GM08714 (cell line): Measurements from ENCODE around the gene ZNF423.

Experiments used
- H3K4me3 ChIP-seq: fragments of 200-500 bp; sonication (Bioruptor generic); 2 replicates; pipeline ENCODE4 v1.5.1; 2014; ENCODE audit warnings: mild to moderate bottlenecking, low read length, inconsistent platforms
- ZNF274 ChIP-seq: IDR thresholded peaks from 2 replicates; pipeline ENCODE4 v1.6.1; 2012; ENCODE audit warnings: mild to moderate bottlenecking, low read depth, low read length

Gene ZNF423

DNA sequence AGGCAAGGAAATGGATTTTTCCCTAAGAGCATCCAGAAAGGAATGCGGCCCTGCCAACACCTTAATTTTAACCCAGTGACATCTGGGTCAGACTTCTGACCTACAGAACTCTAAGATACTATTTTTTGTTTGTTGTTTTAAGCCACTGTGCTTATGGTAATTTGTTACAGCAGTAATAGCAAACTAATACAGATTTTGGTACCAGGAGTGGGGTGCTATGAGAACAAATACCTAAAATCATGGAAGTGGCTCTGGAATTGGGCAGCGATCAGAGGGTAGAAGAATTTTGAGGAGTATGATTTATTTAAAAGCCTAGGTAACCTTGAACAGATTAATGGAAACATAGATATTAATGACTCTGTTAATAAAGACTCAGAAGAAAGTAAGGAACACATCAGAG, 208.2 kb downstream of the ZNF423 start:
- TF ChIP-seq ZNF274, result no peak
- no peak overlapping the region for H3K4me3 ChIP-seq

- no peak for TF ChIP-seq ZNF274
- H3K4me3 ChIP-seq, result no peak overlapping the region
These were observed 210.6 kb downstream of the ZNF423 start for GRCh38 chr16:49645263-49645662.

DNA sequence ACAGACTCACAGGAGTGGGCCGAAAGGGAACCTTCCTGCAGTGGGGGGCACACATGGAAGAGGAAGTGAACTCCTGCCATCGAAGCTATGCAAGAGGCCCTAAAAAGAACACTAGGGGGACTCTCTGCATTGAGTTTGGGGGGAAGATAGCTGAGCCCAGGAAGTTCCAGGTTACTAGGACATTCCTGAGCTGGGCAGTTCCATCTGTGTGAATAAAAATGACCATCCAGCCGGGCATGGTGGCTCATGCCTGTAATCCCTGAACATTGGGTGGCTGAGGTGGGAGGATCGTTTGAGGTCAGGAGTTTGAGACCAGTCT, 211.8 kb downstream of the ZNF423 start:
- H3K4me3 ChIP-seq, result no peak overlapping the region
- no peak for TF ChIP-seq ZNF274

DNA sequence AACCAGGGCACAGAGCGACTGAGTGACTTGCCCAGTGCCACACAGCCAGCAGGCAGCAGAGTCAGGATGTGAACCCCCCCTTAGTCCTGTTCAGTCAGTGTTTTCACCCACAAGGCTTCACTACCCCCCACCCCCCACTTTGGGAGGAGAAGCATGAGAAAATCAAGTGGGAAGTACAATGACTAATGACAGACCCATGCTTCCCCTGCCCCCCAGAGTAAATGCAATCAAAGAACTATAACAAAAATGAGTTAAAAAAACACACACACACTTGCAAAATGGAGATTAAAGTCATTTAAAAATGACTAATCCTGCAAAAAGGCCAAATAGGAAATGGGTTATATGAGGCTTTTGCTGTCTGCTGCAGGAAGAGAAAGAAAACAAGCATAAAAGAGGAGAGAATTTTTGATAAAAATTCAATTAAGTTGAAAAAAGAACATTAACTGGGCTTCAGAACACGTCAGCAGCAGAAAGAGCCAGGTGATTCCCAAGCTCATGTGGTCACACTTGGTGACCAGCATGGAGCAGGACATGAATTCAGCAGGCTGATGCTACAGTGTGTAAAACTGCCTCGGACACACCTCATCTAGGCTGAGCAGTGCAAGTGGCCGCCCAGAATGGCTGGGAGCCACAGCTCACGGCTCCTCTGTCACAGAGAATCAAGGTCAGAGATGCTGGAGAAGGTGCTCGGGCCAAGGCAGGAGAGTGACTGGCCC, 212.3 kb downstream of the ZNF423 start:
- H3K4me3 ChIP-seq, result no peak overlapping the region
- TF ChIP-seq ZNF274, result no peak

DNA sequence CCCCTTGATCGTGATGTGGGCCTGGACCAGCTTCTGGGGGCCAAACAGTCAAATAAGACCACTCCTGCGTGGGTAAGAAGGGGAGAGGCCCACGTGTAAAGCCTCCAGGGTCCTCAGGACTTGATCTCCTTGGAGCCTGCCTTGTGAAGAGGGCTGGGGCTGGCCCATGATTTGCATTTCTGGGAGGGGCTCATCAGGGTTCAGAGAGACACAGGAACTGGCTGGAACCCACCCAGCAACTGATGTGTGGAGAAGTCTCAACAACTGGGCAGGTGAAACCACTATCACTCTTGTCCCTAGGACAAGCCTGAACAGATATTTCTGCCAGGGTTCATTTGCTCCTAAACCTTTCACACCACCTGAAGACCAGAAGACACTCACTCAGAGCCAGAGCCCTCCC, 214.7 kb downstream of the ZNF423 start:
- no peak for TF ChIP-seq ZNF274
- H3K4me3 ChIP-seq, result no peak overlapping the region

- H3K4me3 ChIP-seq, result no peak overlapping the region
These were observed 215.3 kb downstream of the ZNF423 start for GRCh38 chr16:49640581-49640980.

DNA sequence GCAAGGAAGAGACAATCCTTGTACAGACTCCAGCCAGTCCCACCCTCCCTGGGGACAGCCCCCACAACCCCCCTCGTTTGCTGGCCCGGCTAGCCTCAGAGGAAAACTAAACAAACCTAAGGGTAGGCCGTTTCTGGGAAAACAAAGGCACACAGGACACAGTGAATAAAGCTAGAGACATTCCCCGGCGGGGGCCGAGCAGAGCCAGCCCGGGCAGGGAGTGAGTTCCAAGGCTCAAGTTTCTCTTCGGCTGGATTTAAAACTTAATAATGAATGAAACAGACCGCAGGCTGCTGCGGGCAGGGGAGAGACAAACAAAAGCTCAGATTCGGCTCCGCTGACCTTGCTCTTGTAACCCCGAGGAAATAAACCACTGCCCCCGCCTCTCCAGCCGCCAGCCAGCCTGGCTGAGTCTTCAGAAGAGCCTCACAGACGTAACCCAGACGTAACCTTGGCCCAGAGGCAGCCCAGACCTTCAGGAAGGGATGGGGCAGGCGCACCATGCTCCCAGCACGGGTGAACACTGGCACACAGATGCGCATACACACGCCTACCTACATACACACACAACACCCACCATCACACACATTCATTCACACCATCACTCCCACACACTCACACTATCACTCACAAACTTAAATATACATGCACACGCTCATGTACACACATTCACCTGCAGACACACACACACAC, 216.0 kb downstream of the ZNF423 start:
- no peak overlapping the region for H3K4me3 ChIP-seq
- no peak for TF ChIP-seq ZNF274

More at GRCh38 chr16:49640581-49640980, 215.3 kb downstream of the ZNF423 start:
- no peak for TF ChIP-seq ZNF274

DNA sequence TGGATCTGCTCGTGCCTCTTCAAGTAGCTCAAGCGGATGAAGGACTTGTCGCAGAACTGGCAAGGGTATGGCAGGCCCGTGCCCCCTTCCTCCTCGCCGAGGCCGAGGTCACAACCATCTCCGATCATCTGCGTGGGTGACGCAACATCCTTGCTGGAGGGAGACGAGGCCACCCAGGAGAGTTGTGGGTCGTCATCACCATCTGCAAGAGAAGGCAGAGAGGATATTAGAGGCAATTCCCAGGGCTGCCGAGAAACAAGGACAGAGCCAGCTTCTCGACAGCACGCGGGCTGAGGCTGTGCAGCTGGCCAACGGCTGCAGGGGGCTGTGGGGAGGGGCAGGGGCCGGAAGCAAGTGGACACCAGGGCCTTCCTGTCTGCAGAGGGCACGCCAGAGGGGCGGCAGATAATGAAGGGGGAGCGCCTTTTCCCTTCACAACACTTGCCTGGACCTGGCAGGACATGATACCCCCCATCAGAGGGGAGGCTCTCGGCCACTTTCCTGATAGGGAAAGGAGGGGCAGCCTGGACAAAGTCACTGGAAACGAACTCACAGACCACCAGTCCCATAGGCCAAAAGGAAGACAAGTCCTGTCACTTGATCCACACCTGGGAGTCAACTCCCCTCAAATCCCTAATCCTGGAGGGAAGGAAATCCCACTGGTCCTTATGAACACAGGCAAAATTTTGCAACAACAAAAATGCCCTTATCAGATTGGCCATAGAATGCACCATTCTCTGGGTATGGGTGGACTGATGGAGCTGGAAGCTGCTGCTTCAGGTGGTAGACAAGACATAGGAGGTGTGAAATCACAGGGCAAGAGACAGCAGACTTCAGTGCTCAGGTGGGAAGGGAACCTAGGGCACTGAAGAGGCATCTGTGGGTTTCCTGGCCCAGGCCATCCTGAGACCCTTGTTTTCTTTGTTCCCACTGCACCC, 217.0 kb downstream of the ZNF423 start:
- no peak for TF ChIP-seq ZNF274
- H3K4me3 ChIP-seq, result no peak overlapping the region

GRCh38 chr16:49637933-49638672, 217.8 kb downstream of the ZNF423 start:
- TF ChIP-seq ZNF274, result no peak
- H3K4me3 ChIP-seq, result no peak overlapping the region

GRCh38 chr16:49637511-49637910, 218.4 kb downstream of the ZNF423 start:
- TF ChIP-seq ZNF274, result no peak
- H3K4me3 ChIP-seq, result no peak overlapping the region

GRCh38 chr16:49636608-49637007, 219.3 kb downstream of the ZNF423 start:
- no peak for TF ChIP-seq ZNF274
- no peak overlapping the region for H3K4me3 ChIP-seq

DNA sequence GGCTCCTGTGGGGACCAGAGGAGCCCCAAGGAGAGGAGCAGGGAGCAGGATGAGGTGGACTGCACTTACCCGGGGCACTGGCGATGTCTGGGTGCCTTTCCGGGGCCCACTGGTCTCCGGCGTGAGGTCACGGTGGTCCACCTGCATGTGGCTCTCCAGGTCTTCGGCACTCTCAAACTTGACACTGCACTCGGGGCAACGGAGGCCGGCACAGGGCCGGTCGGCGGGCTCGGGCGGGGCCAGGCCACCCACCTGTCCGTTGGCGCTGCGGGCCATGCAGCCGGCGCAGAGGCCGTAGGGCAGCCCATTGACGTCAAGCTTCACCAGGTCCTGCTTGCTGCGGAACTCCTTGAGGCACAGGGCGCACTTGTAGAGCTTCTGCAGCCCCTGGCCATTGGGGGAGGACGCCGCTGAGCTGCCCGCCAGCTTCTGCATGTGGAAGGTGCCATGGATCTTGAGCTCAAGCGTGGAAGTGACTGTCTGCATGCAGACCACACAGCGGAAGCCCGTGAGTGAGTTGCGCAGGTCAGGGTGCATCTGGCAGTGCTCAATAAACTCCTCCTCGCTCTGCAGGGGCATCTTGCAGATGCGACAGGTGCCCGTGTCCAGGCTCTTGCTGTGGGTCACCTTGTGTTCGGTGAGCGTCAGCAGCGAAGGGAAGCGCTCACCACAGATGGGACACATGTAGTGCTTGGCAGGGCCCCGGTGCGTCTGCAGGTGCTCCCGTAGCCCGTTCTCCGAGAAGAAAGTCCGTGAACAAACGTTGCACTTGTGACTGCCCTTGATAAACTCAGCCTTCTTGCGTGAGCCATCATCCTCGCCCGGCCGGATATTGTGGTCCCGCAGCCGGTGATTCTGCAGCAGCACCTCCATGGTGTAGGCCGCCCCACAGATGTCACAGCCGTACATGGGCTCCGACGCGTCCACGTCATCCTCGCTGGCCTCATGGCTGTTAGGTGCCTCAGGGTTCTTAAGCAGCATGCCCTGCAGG, 220.0 kb downstream of the ZNF423 start:
- no peak for TF ChIP-seq ZNF274
- H3K4me3 ChIP-seq, result no peak overlapping the region

DNA sequence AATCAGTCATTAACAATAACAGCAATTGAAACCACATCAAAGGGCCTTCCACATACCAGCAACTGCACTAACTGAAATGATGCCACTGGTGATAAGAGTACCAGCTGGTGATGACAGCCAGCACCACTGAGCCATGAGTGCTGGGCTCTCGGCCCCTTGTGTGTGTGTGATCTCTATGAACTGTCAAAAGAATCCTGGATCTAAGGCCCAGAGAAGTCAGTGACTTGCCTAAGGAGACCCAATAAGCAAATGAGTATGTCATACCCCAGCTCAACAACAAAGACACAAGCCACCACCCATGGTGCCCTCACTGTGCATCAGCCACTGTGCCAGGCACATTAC, 220.9 kb downstream of the ZNF423 start:
- H3K4me3 ChIP-seq, result no peak overlapping the region
- TF ChIP-seq ZNF274, result no peak
